IPS-18c (cell line): ENCODE data around the gene TLCD4.
"Not testable (repeated sequence)": the region's sequence is repeated elsewhere in the genome, so short reads cannot be mapped to it uniquely, and the experiment has no call there.

ENCODE experiments used
- H3K4me3 ChIP-seq: 2 replicates; pipeline ENCODE4 v1.7.0; 2013; ENCODE audit warnings: low read depth, mild to moderate bottlenecking, low read length, moderate library complexity; ENCODE audit not compliant: insufficient read depth
- H3K9me3 ChIP-seq: one replicate; pipeline ENCODE4 v1.6.1; 2013; ENCODE audit warnings: mild to moderate bottlenecking, low read length, moderate library complexity; ENCODE audit not compliant: control insufficient read depth, insufficient read depth

Gene TLCD4

GRCh38 chr1:95089650-95090287, 27.4 kb upstream of the TLCD4 start:
- Histone ChIP-seq H3K9me3 (peaks cover 2% of the 10 kb centered on the region), H3K4me3 (no peak overlapping the region)

GRCh38 chr1:95091290-95091689, 25.9 kb upstream of the TLCD4 start:
- H3K4me3 ChIP-seq, H3K9me3 ChIP-seq: not testable (repeated sequence)

- H3K4me3 ChIP-seq, H3K9me3 ChIP-seq: not testable (repeated sequence)
These were observed 24.3 kb upstream of the TLCD4 start for GRCh38 chr1:95092891-95093290.

GRCh38 chr1:95093296-95093695, 23.9 kb upstream of the TLCD4 start:
- Histone ChIP-seq H3K4me3 (no peak overlapping the region), H3K9me3 (peaks cover 2% of the 10 kb centered on the region)

GRCh38 chr1:95094923-95095322, 22.2 kb upstream of the TLCD4 start:
- Histone ChIP-seq H3K4me3 (no peak overlapping the region), H3K9me3 (no peaks in the 10 kb centered on the region)

- Histone ChIP-seq H3K9me3 (no peaks in the 10 kb centered on the region), H3K4me3 (no peak overlapping the region)
These were observed 21.3 kb upstream of the TLCD4 start for GRCh38 chr1:95095833-95096217.

- H3K9me3 ChIP-seq, result no peaks in the 10 kb centered on the region
These were observed 20.8 kb upstream of the TLCD4 start for GRCh38 chr1:95096218-95096841.

GRCh38 chr1:95097426-95097825, 19.7 kb upstream of the TLCD4 start:
- H3K9me3 ChIP-seq, result no peaks in the 10 kb centered on the region

More at GRCh38 chr1:95096218-95096841, 20.8 kb upstream of the TLCD4 start:
- H3K4me3 ChIP-seq, result no peak overlapping the region

GRCh38 chr1:95098196-95098595, 19.0 kb upstream of the TLCD4 start:
- Histone ChIP-seq H3K9me3 (no peaks in the 10 kb centered on the region), H3K4me3 (no peak overlapping the region)

More at GRCh38 chr1:95097426-95097825, 19.7 kb upstream of the TLCD4 start:
- H3K4me3 ChIP-seq, result no peak overlapping the region

GRCh38 chr1:95108792-95109191, 8.4 kb upstream of the TLCD4 start:
- H3K9me3 ChIP-seq, result no peaks in the 10 kb centered on the region
- H3K4me3 ChIP-seq, result no peak overlapping the region

GRCh38 chr1:95111014-95111413, 6.1 kb upstream of the TLCD4 start:
- no peak overlapping the region for H3K4me3 ChIP-seq
- no peaks in the 10 kb centered on the region for H3K9me3 ChIP-seq

GRCh38 chr1:95113684-95114083, 3.5 kb upstream of the TLCD4 start:
- Histone ChIP-seq H3K4me3 (no peak overlapping the region), H3K9me3 (no peaks in the 10 kb centered on the region)

- H3K9me3 ChIP-seq, result no peaks in the 10 kb centered on the region
- no peak overlapping the region for H3K4me3 ChIP-seq
These were observed 1.4 kb upstream of the TLCD4 start for GRCh38 chr1:95115708-95116137.

- peak overlapping the region; percentile 95 for H3K4me3 ChIP-seq
- H3K9me3 ChIP-seq, result no peaks in the 10 kb centered on the region
These were observed 462 bp upstream of the TLCD4 start for GRCh38 chr1:95116580-95117206.

- Histone ChIP-seq H3K4me3 (peak overlapping the region; percentile 95), H3K9me3 (no peaks in the 10 kb centered on the region)
These were observed 928 bp downstream of the TLCD4 start for GRCh38 chr1:95118067-95118499.

- H3K4me3 ChIP-seq, result no peak overlapping the region
These were observed 1.6 kb downstream of the TLCD4 start for GRCh38 chr1:95118710-95119109.

GRCh38 chr1:95119273-95119672, 2.1 kb downstream of the TLCD4 start:
- Histone ChIP-seq H3K4me3 (no peak overlapping the region), H3K9me3 (no peaks in the 10 kb centered on the region)

More at GRCh38 chr1:95118710-95119109, 1.6 kb downstream of the TLCD4 start:
- no peaks in the 10 kb centered on the region for H3K9me3 ChIP-seq

GRCh38 chr1:95122151-95122697, 5.1 kb downstream of the TLCD4 start:
- H3K9me3 ChIP-seq, result no peaks in the 10 kb centered on the region
- H3K4me3 ChIP-seq, result no peak overlapping the region
